Duodenal mucosa (tissue), 2 donors: ENCODE data around the gene KBTBD2.
"Not testable (repeated sequence)": the region's sequence is repeated elsewhere in the genome, so short reads cannot be mapped to it uniquely, and the experiment has no call there.

ENCODE experiments used
- H3K27ac ChIP-seq: one replicate; pipeline ENCODE4 v1.7.0; 2013; ENCODE audit warnings: low read depth, low read length
- H3K27me3 ChIP-seq, 2 donors: one replicate each; pipeline ENCODE4 v1.7.0; 2013; ENCODE audit warnings: low read length in 2 of 2, control low read depth in 1 of 2; ENCODE audit not compliant: insufficient read depth in 2 of 2, control insufficient read depth in 1 of 2
- H3K36me3 ChIP-seq, 2 donors: one replicate each; pipeline ENCODE4 v1.7.0; 2013; ENCODE audit warnings: low read length in 2 of 2, control low read depth in 1 of 2; ENCODE audit not compliant: insufficient read depth in 2 of 2, control insufficient read depth in 1 of 2
- H3K4me1 ChIP-seq, 2 donors: one replicate each; pipeline ENCODE4 v1.7.0; 2013; ENCODE audit warnings: low read length in 2 of 2, control low read depth in 1 of 2; ENCODE audit not compliant: insufficient read depth in 2 of 2, control insufficient read depth in 1 of 2
- H3K4me3 ChIP-seq, 2 donors: one replicate each; pipeline ENCODE4 v1.7.0; 2013; ENCODE audit warnings: low read length in 2 of 2, low read depth in 1 of 2
- H3K9ac ChIP-seq, 2 donors: one replicate each; pipeline ENCODE4 v1.7.0; 2013; ENCODE audit warnings: low read length in 2 of 2, low read depth in 1 of 2
- H3K9me3 ChIP-seq, 2 donors: one replicate each; pipeline ENCODE4 v1.7.0; 2013; ENCODE audit warnings: low read length in 2 of 2, control low read depth in 1 of 2; ENCODE audit not compliant: control insufficient read depth in 1 of 2

KBTBD2 gene

DNA sequence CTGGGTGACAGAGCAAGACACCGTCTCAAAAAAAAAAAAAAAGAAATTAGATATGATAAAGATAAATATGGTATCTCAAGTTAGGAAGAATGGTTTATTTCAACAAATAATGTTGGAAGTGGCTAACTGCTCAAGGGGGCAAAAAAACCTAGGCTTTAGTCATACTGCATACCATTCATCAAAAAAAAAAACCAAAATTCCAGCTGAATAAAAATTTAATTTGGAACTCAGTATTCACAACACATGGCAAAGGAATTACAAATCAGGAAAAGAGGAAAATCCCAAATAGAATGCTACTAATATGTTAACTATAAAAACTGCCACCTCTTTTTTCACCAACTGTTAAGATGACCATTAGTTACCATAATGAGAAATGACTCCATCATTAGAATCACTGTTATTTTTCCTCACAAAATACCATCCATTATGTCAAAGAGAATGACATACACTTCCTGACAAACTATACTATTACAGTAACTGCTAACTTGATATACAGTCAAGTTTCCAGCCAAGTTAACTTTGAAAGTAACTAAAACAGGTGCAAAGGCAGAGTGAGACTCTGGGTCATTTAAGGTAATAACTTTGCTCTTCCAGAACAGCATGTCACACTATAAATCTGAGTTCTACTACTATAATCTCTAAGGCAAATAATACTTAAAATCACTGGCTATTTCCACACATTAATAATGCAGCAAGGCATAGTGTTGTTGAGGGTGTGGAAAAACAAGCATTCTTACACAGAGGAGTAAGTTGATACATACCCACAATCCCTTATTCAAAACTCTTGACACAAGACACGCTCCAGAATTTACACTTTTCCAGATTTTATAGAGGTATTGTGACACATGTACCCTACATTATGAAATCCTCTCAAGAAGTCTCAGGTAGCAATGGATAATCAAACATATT, 10.2 kb downstream of the KBTBD2 start:
- Histone ChIP-seq H3K27ac (no peak overlapping the region), H3K36me3 (no peaks in the 10 kb centered on the region), H3K4me1 (peaks cover 4 to 22% of the 10 kb centered on the region in 2 donors), H3K4me3 (no peak overlapping the region), H3K9me3 (no peaks in the 10 kb centered on the region), H3K27me3 (no peaks in the 10 kb centered on the region), H3K9ac (no peak overlapping the region)

GRCh38 chr7:32879460-32879859, 12.1 kb downstream of the KBTBD2 start:
- Histone ChIP-seq H3K4me3 (no peak overlapping the region), H3K36me3 (peaks cover 0 to 7% of the 10 kb centered on the region in 2 donors), H3K27ac (no peak overlapping the region), H3K9ac (no peak overlapping the region), H3K4me1 (peaks cover 4 to 20% of the 10 kb centered on the region in 2 donors), H3K27me3 (no peaks in the 10 kb centered on the region), H3K9me3 (no peaks in the 10 kb centered on the region)

DNA sequence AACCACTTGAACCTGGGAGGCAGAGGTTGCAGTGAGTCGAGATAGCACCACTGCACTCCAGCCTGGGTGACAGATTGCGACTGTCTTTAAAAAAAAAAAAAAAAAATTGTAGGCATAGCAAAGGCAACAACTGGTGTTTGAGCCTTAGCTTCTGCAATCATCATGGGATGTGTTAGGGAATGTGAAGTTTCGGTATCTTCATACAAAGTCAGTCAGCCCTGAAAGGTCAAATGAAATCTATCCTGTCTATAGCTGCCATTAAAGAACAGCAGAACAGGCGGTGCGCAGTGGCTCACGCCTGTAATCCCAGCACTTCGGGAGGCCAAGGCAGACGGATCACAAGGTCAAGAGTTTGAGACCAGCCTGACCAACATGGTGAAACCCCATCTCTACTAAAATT, 13.5 kb downstream of the KBTBD2 start:
- H3K9ac ChIP-seq, H3K4me3 ChIP-seq, H3K27ac ChIP-seq, H3K27me3 ChIP-seq, H3K9me3 ChIP-seq: not testable (repeated sequence)
- peaks cover 4 to 15% of the 10 kb centered on the region in 2 donors for H3K4me1 ChIP-seq
- H3K36me3 ChIP-seq = peaks cover 0 to 11% of the 10 kb centered on the region in 2 donors

GRCh38 chr7:32872421-32872820, 19.1 kb downstream of the KBTBD2 start:
- H3K9me3 ChIP-seq = no peaks in the 10 kb centered on the region
- no peaks in the 10 kb centered on the region for H3K27me3 ChIP-seq
- H3K4me3 ChIP-seq = no peak overlapping the region
- no peak overlapping the region for H3K27ac ChIP-seq
- peaks cover 0 to 4% of the 10 kb centered on the region in 2 donors for H3K4me1 ChIP-seq
- peaks cover 16 to 57% of the 10 kb centered on the region in 2 donors for H3K36me3 ChIP-seq
- H3K9ac ChIP-seq = no peak overlapping the region

GRCh38 chr7:32871624-32872371, 19.8 kb downstream of the KBTBD2 start:
- H3K36me3 ChIP-seq = peaks cover 16 to 57% of the 10 kb centered on the region in 2 donors

DNA sequence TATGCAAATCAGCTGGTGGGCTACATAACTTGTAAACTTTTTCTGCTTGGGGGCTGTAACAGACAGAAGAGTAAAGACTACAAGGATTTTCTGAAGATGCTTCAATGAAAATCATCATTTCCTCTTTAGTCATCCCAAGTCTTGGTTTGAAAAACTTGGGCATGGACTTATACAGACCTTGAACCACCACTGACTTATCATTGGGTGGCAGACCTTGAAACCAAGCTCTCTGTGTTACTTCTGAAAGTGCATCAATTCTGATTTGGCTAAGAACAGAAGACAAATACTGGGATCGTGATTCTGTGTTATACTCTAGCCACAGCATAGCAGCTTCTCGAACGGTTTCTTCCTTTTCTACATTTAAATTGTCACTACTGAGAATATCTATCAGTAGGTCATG, 21.3 kb downstream of the KBTBD2 start:
- Histone ChIP-seq H3K4me1 (peaks cover 0 to 4% of the 10 kb centered on the region in 2 donors), H3K4me3 (no peak overlapping the region), H3K27ac (no peak overlapping the region), H3K9me3 (no peaks in the 10 kb centered on the region), H3K36me3 (peaks cover 16 to 57% of the 10 kb centered on the region in 2 donors), H3K9ac (no peak overlapping the region), H3K27me3 (no peaks in the 10 kb centered on the region)

More at GRCh38 chr7:32871624-32872371, 19.8 kb downstream of the KBTBD2 start:
- no peak overlapping the region for H3K4me3 ChIP-seq
- H3K9me3 ChIP-seq = no peaks in the 10 kb centered on the region
- H3K9ac ChIP-seq = no peak overlapping the region
- H3K27ac ChIP-seq = no peak overlapping the region
- H3K27me3 ChIP-seq = no peaks in the 10 kb centered on the region
- H3K4me1 ChIP-seq = peaks cover 0 to 4% of the 10 kb centered on the region in 2 donors

- no peak overlapping the region for H3K4me3 ChIP-seq
- peaks cover 0 to 4% of the 10 kb centered on the region in 2 donors for H3K4me1 ChIP-seq
- no peak overlapping the region for H3K27ac ChIP-seq
- H3K27me3 ChIP-seq = no peaks in the 10 kb centered on the region
- H3K9me3 ChIP-seq = no peaks in the 10 kb centered on the region
- H3K36me3 ChIP-seq = peaks cover 16 to 52% of the 10 kb centered on the region in 2 donors
- no peak overlapping the region for H3K9ac ChIP-seq
Measured at GRCh38 chr7:32869716-32870115, 21.8 kb downstream of the KBTBD2 start.

- Histone ChIP-seq H3K9ac (no peak overlapping the region), H3K36me3 (peaks cover 16 to 46% of the 10 kb centered on the region in 2 donors), H3K27me3 (no peaks in the 10 kb centered on the region), H3K27ac (no peak overlapping the region), H3K9me3 (no peaks in the 10 kb centered on the region), H3K4me1 (peaks cover 0 to 4% of the 10 kb centered on the region in 2 donors), H3K4me3 (no peak overlapping the region)
Measured at GRCh38 chr7:32868116-32868515, 23.4 kb downstream of the KBTBD2 start.

DNA sequence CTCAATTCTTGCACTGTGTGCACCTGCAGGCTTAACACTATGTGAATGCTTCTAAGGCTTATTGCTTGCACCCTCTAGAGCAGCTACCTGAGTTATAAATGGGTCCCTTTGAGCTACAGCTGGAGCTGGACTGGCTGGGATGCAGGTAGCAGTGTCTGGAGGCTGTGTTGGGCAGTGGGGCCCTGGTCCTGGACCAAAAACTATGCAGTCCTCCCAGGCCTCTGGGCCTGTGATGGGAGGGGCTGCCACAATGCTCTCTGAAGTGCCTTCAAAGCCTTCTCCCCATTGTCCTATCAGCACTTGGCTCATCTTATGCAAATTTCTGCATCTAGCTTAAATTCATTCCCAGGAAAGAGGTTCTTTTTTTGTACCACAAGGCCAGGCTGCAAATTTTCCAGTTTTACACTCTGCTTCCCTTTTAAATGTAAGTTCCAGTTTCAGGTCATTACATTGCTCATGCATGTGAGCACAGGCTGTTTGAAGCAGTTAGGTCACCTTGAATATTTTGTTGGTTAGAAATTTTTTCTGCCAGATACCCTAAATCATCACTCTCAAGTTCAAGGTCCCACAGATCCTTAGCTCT, 26.0 kb downstream of the KBTBD2 start:
- H3K9ac ChIP-seq = no peak overlapping the region
- peaks cover 16 to 24% of the 10 kb centered on the region in 2 donors for H3K36me3 ChIP-seq
- no peaks in the 10 kb centered on the region for H3K4me1 ChIP-seq
- H3K27me3 ChIP-seq = no peaks in the 10 kb centered on the region
- H3K4me3 ChIP-seq = no peak overlapping the region
- H3K9me3 ChIP-seq = no peaks in the 10 kb centered on the region
- H3K27ac ChIP-seq = no peak overlapping the region

DNA sequence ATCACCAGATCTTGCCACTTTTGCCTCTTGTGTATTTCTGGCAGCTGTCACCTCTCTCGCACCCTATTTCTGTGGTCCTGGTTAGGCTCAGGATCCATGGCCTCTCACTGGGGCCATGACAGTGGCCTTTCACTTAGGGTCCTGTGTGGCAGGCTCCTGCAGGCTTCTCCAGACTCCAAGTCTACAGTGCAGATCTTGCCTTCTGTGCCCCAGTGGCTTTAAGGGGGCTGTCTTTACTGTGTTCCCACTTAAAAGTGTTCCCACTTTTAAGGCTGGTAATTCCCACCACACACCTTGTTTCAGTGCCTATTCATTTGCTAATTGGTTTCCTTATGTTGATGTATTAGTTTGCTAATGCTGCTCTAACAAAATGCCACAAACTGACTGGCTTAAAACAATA, 27.7 kb downstream of the KBTBD2 start:
- not testable (repeated sequence) for H3K9me3 ChIP-seq, H3K36me3 ChIP-seq, H3K27ac ChIP-seq, H3K4me1 ChIP-seq, H3K4me3 ChIP-seq, H3K27me3 ChIP-seq, H3K9ac ChIP-seq
